CD14-positive monocyte (primary cell): ENCODE data around the gene ZNF722. TPM values are rescaled to one million over a fixed set of nuclear protein-coding genes. Genes with fewer than 3 reads are reported as not detected.

Experiments
- DNase-seq, 3 donors: peaks; one replicate each; pipeline ENCODE4 v3.0.0-alpha.2; 2011 to 2022
- H2AFZ ChIP-seq: 2 replicates; pipeline ENCODE4 v1.6.0; 2012; ENCODE audit warnings: mild to moderate bottlenecking, low read depth, low read length, inconsistent platforms; ENCODE audit not compliant: insufficient read depth, poor library complexity, severe bottlenecking
- H3K27ac ChIP-seq, 2 donors: 1 replicate in 1 of 2; 2 replicates in 1 of 2; pipeline ENCODE4 v1.5.1; 2012 to 2013; ENCODE audit warnings: low read length in 2 of 2, control low read depth in 1 of 2, inconsistent platforms in 1 of 2, low read depth in 1 of 2, mild to moderate bottlenecking in 1 of 2
- H3K27me3 ChIP-seq, 2 donors: one replicate each; pipeline versions ENCODE4 v1.6.0 to v1.6.1; 2011 to 2013; ENCODE audit warnings: low read length in 2 of 2; ENCODE audit not compliant: control insufficient read depth in 2 of 2, insufficient read depth in 2 of 2
- H3K36me3 ChIP-seq, 2 donors: replicated peaks in 1 of 2; 1 replicate in 1 of 2; 2 replicates in 1 of 2; pipeline versions ENCODE4 v1.5.1 to v1.6.1; 2012 to 2013; ENCODE audit warnings: low read length in 2 of 2, control low read depth in 1 of 2, inconsistent platforms in 1 of 2, mild to moderate bottlenecking in 1 of 2; ENCODE audit not compliant: insufficient read depth in 2 of 2, control insufficient read depth in 1 of 2
- H3K4me1 ChIP-seq, 2 donors: 1 replicate in 1 of 2; 2 replicates in 1 of 2; pipeline versions ENCODE4 v1.5.1 to v1.6.1; 2012 to 2013; ENCODE audit warnings: low read length in 2 of 2, control low read depth in 1 of 2, inconsistent platforms in 1 of 2, mild to moderate bottlenecking in 1 of 2, moderate library complexity in 1 of 2; ENCODE audit not compliant: insufficient read depth in 2 of 2, control insufficient read depth in 1 of 2
- H3K4me2 ChIP-seq: replicated peaks from 2 replicates; pipeline ENCODE3; 2012; ENCODE audit warnings: low read length, moderate library complexity, mild to moderate bottlenecking; ENCODE audit not compliant: poor library complexity, severe bottlenecking; ENCODE audit errors: extremely low read depth
- H3K4me3 ChIP-seq, 3 experiments: fragments of 200-600 bp in 1 of 3; sonication (generic) in 1 of 3; replicated peaks in 1 of 3; 1 replicate in 2 of 3; 2 replicates in 1 of 3; pipeline ENCODE4 v1.5.1; 2011 to 2013; ENCODE audit warnings: low read length in 3 of 3, mild to moderate bottlenecking in 3 of 3, control low read depth in 2 of 3, low read depth in 2 of 3, inconsistent platforms in 1 of 3, moderate library complexity in 1 of 3
- H3K79me2 ChIP-seq: 2 replicates; pipeline ENCODE4 v1.6.0; 2012; ENCODE audit warnings: mild to moderate bottlenecking, control low read depth, inconsistent platforms, low read length, moderate library complexity; ENCODE audit not compliant: insufficient read depth
- H3K9ac ChIP-seq: 2 replicates; pipeline ENCODE4 v1.6.0; 2017; ENCODE audit warnings: low read length, mild to moderate bottlenecking; ENCODE audit not compliant: insufficient read depth, poor library complexity, severe bottlenecking
- H3K9me3 ChIP-seq, 2 donors: replicated peaks in 1 of 2; 1 replicate in 1 of 2; 2 replicates in 1 of 2; pipeline versions ENCODE4 v1.5.1 to v1.6.1; 2012 to 2013; ENCODE audit warnings: low read length in 2 of 2, control low read depth in 1 of 2; ENCODE audit not compliant: control insufficient read depth in 1 of 2, insufficient read depth in 1 of 2
- H4K20me1 ChIP-seq: 2 replicates; pipeline ENCODE4 v1.6.0; 2012; ENCODE audit warnings: mild to moderate bottlenecking, low read length, control low read depth, moderate library complexity; ENCODE audit not compliant: insufficient read depth
- H3K27ac Mint-ChIP-seq, 7 donors: one replicate each; pipeline ENCODE4 v1.8.0; 2020; ENCODE audit warnings: mild to moderate bottlenecking in 7 of 7, mixed read lengths in 7 of 7, moderate library complexity in 6 of 7, inconsistent platforms in 2 of 7
- H3K27me3 Mint-ChIP-seq, 3 donors: one replicate each; pipeline ENCODE4 v1.8.0; 2021 to 2022; ENCODE audit warnings: low read depth in 3 of 3, mild to moderate bottlenecking in 3 of 3, mixed read lengths in 3 of 3, moderate library complexity in 3 of 3, inconsistent platforms in 1 of 3
- H3K36me3 Mint-ChIP-seq, 2 donors: one replicate each; pipeline ENCODE4 v1.8.0; 2020; ENCODE audit warnings: mixed read lengths in 2 of 2, inconsistent platforms in 1 of 2, mild to moderate bottlenecking in 1 of 2
- H3K4me1 Mint-ChIP-seq: one replicate; pipeline ENCODE4 v1.8.0; 2020; ENCODE audit warnings: mild to moderate bottlenecking, mixed read lengths
- H3K4me3 Mint-ChIP-seq, 2 donors: one replicate each; pipeline ENCODE4 v1.8.0; 2020; ENCODE audit warnings: mild to moderate bottlenecking in 2 of 2, mixed read lengths in 2 of 2, moderate library complexity in 1 of 2
- H3K9me3 Mint-ChIP-seq, 7 donors: one replicate each; pipeline ENCODE4 v1.8.0; 2020 to 2022; ENCODE audit warnings: mixed read lengths in 7 of 7, mild to moderate bottlenecking in 6 of 7, moderate library complexity in 6 of 7, inconsistent platforms in 2 of 7
- CTCF ChIP-seq: fragments of 200-600 bp; IDR thresholded peaks from one replicate; pipeline ENCODE4 v1.8.0; 2022; ENCODE audit warnings: antibody characterized with exemption, mild to moderate bottlenecking
- WGBS: methylation state at CpG from one replicate; pipeline ENCODE4 v1.1.5; 2013; ENCODE audit warnings: missing lambda C conversion rate; ENCODE audit not compliant: insufficient coverage; 5-methylcytosine and 5-hydroxymethylcytosine counted together
- intact Hi-C, 2 donors: fragments of 100-400 bp; cut with micrococcal nuclease; formaldehyde crosslinking; loops; one replicate each; pipeline versions ENCODE4 v1.15.0 to v1.15.1; 2023
- polyA plus RNA-seq, 3 donors: library from polyadenylated mRNA; depleted of rRNA in 1 of 3; unstranded in 2 of 3; stranded (reverse) in 1 of 3; fragments of 300-500 nt in 2 of 3; fragments of >200 nt in 1 of 3; fragmentation: Illumina TruSeq in 2 of 3; gene quantifications; 1 replicate in 2 of 3; 2 replicates in 1 of 3; pipeline ENCODE4 v1.2.3, GENCODE V29; 2012 to 2021

ZNF722 gene
- polyA plus RNA-seq, 3 donors, result not detected

DNA sequence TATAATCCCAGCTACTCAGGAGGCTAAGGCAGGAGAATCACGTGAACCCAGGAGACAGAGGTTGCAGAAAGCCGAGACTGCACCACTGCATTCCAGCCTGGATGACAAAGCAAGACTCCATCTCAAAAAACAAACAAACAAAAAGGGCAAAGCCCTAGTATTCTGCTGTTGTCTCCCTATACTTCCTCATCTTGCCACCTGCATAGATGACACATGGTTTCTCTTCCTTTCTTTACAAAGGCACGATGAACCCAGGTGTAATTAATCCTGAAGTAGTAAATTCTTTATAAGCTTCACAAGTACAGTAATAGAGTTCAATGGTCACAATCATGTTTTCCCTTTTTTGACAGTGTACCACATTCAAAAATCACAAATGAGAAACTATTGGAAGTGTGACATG, 36.7 kb downstream of the ZNF722 start:
- TF ChIP-seq CTCF, result no peak
- no peaks in the 10 kb centered on the region for H3K36me3 Mint-ChIP-seq
- Histone ChIP-seq H3K27me3 (no peaks in the 10 kb centered on the region), H3K4me3 (no peak overlapping the region), H3K36me3 (no peaks in the 10 kb centered on the region), H3K4me2 (no peak overlapping the region), H2AFZ (no peak overlapping the region), H3K4me1 (no peaks in the 10 kb centered on the region), H3K27ac (no peak overlapping the region), H3K9ac (no peak overlapping the region), H3K79me2 (no peaks in the 10 kb centered on the region), H3K9me3 (peaks cover 70 to 91% of the 10 kb centered on the region in 2 donors), H4K20me1 (no peaks in the 10 kb centered on the region)
- no peak overlapping the region for H3K27ac Mint-ChIP-seq
- H3K4me1 Mint-ChIP-seq, result no peaks in the 10 kb centered on the region
- no peak overlapping the region for H3K4me3 Mint-ChIP-seq
- intact Hi-C loops, result no loop called here
- DNase-seq, result no peak
- peaks cover 30 to 85% (median 71%) of the 10 kb centered on the region in 7 donors for H3K9me3 Mint-ChIP-seq
- WGBS, result 100% methylated on average over 2 of the region's 3 CpGs
- peaks cover 0 to 8% (median 4%) of the 10 kb centered on the region in 3 donors for H3K27me3 Mint-ChIP-seq

DNA sequence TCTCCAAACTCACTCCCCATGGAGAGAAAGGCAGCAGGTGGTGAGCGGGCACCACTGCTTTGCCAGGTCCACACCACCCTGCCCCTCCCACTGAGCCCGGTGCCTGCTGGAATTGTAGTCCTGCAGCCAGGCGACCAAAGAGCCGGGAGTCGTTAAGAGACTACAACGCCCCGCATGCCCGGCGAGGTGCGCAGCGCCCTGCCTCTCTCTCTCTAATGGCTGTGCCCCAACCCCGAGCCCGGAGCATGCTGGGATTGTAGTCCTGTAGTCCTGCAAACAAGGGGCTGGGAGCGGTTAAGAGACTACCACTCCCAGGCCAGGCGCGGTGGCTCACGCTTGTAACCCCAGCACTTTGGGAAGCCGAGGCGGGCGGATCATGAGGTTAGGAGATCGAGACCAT, 38.4 kb downstream of the ZNF722 start:
- Histone ChIP-seq H3K4me3 (no peak overlapping the region), H3K27ac (no peak overlapping the region), H3K27me3 (no peaks in the 10 kb centered on the region), H3K4me2 (no peak overlapping the region), H3K36me3 (no peaks in the 10 kb centered on the region), H3K4me1 (no peaks in the 10 kb centered on the region), H4K20me1 (no peaks in the 10 kb centered on the region), H3K79me2 (no peaks in the 10 kb centered on the region), H3K9me3 (peaks cover 76 to 91% of the 10 kb centered on the region in 2 donors), H2AFZ (no peak overlapping the region), H3K9ac (no peak overlapping the region)
- no peak overlapping the region for H3K27ac Mint-ChIP-seq
- H3K9me3 Mint-ChIP-seq, result peaks cover 36 to 81% (median 72%) of the 10 kb centered on the region in 7 donors
- H3K4me1 Mint-ChIP-seq, result no peaks in the 10 kb centered on the region
- no peaks in the 10 kb centered on the region for H3K36me3 Mint-ChIP-seq
- no peak for DNase-seq
- H3K27me3 Mint-ChIP-seq, result peaks cover 0 to 8% (median 4%) of the 10 kb centered on the region in 3 donors
- intact Hi-C loops, result no loop called here
- H3K4me3 Mint-ChIP-seq, result no peak overlapping the region
- 34% methylated on average over 13 of the region's 21 CpGs for WGBS
- TF ChIP-seq CTCF, result no peak
